HEK293 (cell line): ENCODE data around the gene TBC1D22A.

Experiments used
- CTCF ChIA-PET: fragments of 350-600 bp; formaldehyde crosslinking; extraction: SDS; loops from one replicate; lab custom pipeline; 2021; ENCODE audit warnings: antibody characterized with exemption; lab: Yijun Ruan, JAX
- POLR2A ChIA-PET: fragments of 300-600 bp; formaldehyde crosslinking; extraction: SDS; loops from one replicate; lab custom pipeline; 2020; ENCODE audit warnings: antibody characterized with exemption, inconsistent platforms; lab: Yijun Ruan, JAX
- H3K27ac ChIP-seq: fragments of 200-500 bp; sonication (Bioruptor generic); 2 replicates; pipeline ENCODE4 v1.5.1; 2014; ENCODE audit warnings: low read depth, low read length, control low read depth, inconsistent platforms; ENCODE audit errors: extremely low read depth
- H3K36me3 ChIP-seq, 2 experiments: fragments of 200-500 bp in 1 of 2; sonication (Bioruptor generic) in 1 of 2; 1 replicate in 1 of 2; 2 replicates in 1 of 2; pipeline ENCODE4 v1.5.1; 2014 to 2017; ENCODE audit warnings: inconsistent platforms in 2 of 2, low read length in 2 of 2; ENCODE audit not compliant: control insufficient read depth in 2 of 2, insufficient read depth in 1 of 2
- H3K4me1 ChIP-seq: fragments of 200-500 bp; sonication (Bioruptor generic); 2 replicates; pipeline ENCODE4 v1.5.1; 2014; ENCODE audit warnings: mild to moderate bottlenecking, low read length, inconsistent platforms; ENCODE audit not compliant: control insufficient read depth, insufficient read depth
- H3K4me3 ChIP-seq: 2 replicates; pipeline ENCODE4 v1.5.1; 2011; ENCODE audit warnings: low read depth, mild to moderate bottlenecking, control low read depth, low read length, moderate library complexity
- H3K9me3 ChIP-seq: fragments of 200-500 bp; sonication (Bioruptor generic); 2 replicates; pipeline ENCODE4 v1.5.1; 2014; ENCODE audit warnings: low read depth, low read length, inconsistent platforms; ENCODE audit not compliant: control insufficient read depth, insufficient read depth
- EGR2 ChIP-seq: fragments of 450-650 bp; formaldehyde crosslinking; IDR thresholded peaks from 2 replicates; pipeline ENCODE4 v1.5.1; 2016; ENCODE audit warnings: low read depth, missing biosample characterization, missing genetic modification characterization
- GLI2 ChIP-seq: fragments of 450-650 bp; formaldehyde crosslinking; IDR thresholded peaks from 2 replicates; pipeline ENCODE4; 2017; ENCODE audit warnings: missing biosample characterization, missing genetic modification characterization, low read depth, borderline replicate concordance
- KLF8 ChIP-seq: fragments of 450-650 bp; formaldehyde crosslinking; IDR thresholded peaks from 2 replicates; pipeline ENCODE4 v1.5.1; 2016; ENCODE audit warnings: missing biosample characterization, missing genetic modification characterization
- OSR2 ChIP-seq: fragments of 450-650 bp; formaldehyde crosslinking; IDR thresholded peaks from 2 replicates; pipeline ENCODE4 v1.5.1; 2016; ENCODE audit warnings: missing biosample characterization, missing genetic modification characterization
- PRDM4 ChIP-seq: fragments of 450-650 bp; formaldehyde crosslinking; IDR thresholded peaks from 2 replicates; pipeline ENCODE4 v1.5.1; 2017; ENCODE audit warnings: missing biosample characterization, missing genetic modification characterization
- SP3 ChIP-seq: fragments of 450-650 bp; formaldehyde crosslinking; IDR thresholded peaks from 2 replicates; pipeline ENCODE4 v1.5.1; 2016; ENCODE audit warnings: missing biosample characterization, missing genetic modification characterization
- SP7 ChIP-seq: fragments of 450-650 bp; formaldehyde crosslinking; IDR thresholded peaks from 2 replicates; pipeline ENCODE4 v1.5.1; 2016; ENCODE audit warnings: missing biosample characterization, missing genetic modification characterization
- TRIM28 ChIP-seq: IDR thresholded peaks from 2 replicates; pipeline ENCODE4 v1.6.1; 2011; ENCODE audit warnings: low read length, control low read depth, borderline replicate concordance
- ZBTB11 ChIP-seq: fragments of 450-650 bp; formaldehyde crosslinking; conservative IDR thresholded peaks from 2 replicates; pipeline ENCODE4 v1.5.1; 2016; ENCODE audit warnings: low read depth, missing biosample characterization, missing genetic modification characterization
- ZBTB7A ChIP-seq: fragments of 450-650 bp; formaldehyde crosslinking; IDR thresholded peaks from 2 replicates; pipeline ENCODE4 v1.5.1; 2016; ENCODE audit warnings: low read depth, missing biosample characterization, missing genetic modification characterization
- ZNF112 ChIP-seq: fragments of 450-650 bp; formaldehyde crosslinking; IDR thresholded peaks from 2 replicates; pipeline ENCODE4 v1.5.0; 2017; ENCODE audit warnings: missing biosample characterization, missing genetic modification characterization
- ZNF140 ChIP-seq: fragments of 450-650 bp; formaldehyde crosslinking; IDR thresholded peaks from 2 replicates; pipeline ENCODE4 v1.5.1; 2016; ENCODE audit warnings: missing biosample characterization, missing genetic modification characterization
- ZNF157 ChIP-seq: fragments of 450-650 bp; formaldehyde crosslinking; IDR thresholded peaks from 2 replicates; pipeline ENCODE4 v1.5.1; 2016; ENCODE audit warnings: missing biosample characterization, missing genetic modification characterization
- ZNF16 ChIP-seq: fragments of 450-650 bp; formaldehyde crosslinking; IDR thresholded peaks from 2 replicates; pipeline ENCODE4 v1.5.1; 2016; ENCODE audit warnings: low read depth, missing biosample characterization, missing genetic modification characterization
- ZNF174 ChIP-seq: fragments of 450-650 bp; formaldehyde crosslinking; IDR thresholded peaks from 2 replicates; pipeline ENCODE4 v1.5.0; 2017; ENCODE audit warnings: missing biosample characterization, mild to moderate bottlenecking, missing genetic modification characterization
- ZNF211 ChIP-seq: fragments of 450-650 bp; formaldehyde crosslinking; IDR thresholded peaks from 2 replicates; pipeline ENCODE4 v1.5.1; 2016; ENCODE audit warnings: low read depth, missing biosample characterization, missing genetic modification characterization
- ZNF416 ChIP-seq: fragments of 450-650 bp; formaldehyde crosslinking; IDR thresholded peaks from 2 replicates; pipeline ENCODE4 v1.5.1; 2016; ENCODE audit warnings: missing biosample characterization, missing genetic modification characterization
- ZNF426 ChIP-seq: fragments of 450-650 bp; formaldehyde crosslinking; IDR thresholded peaks from 2 replicates; pipeline ENCODE4 v1.5.1; 2017; ENCODE audit warnings: missing biosample characterization, missing genetic modification characterization, mild to moderate bottlenecking, inconsistent platforms, moderate library complexity
- ZNF561 ChIP-seq: fragments of 450-650 bp; IDR thresholded peaks from 2 replicates; pipeline ENCODE4 v1.5.1; 2018; ENCODE audit warnings: missing biosample characterization, missing genetic modification characterization, borderline replicate concordance
- ZNF585B ChIP-seq: fragments of 450-650 bp; formaldehyde crosslinking; IDR thresholded peaks from 2 replicates; pipeline ENCODE4 v1.5.1; 2016; ENCODE audit warnings: missing biosample characterization, missing genetic modification characterization
- ZNF747 ChIP-seq: fragments of 450-650 bp; formaldehyde crosslinking; IDR thresholded peaks from 2 replicates; pipeline ENCODE4 v1.5.1; 2016; ENCODE audit warnings: missing biosample characterization, missing genetic modification characterization
- ZNF785 ChIP-seq: fragments of 450-650 bp; formaldehyde crosslinking; IDR thresholded peaks from 2 replicates; pipeline ENCODE4 v1.5.1; 2016; ENCODE audit warnings: missing biosample characterization, missing genetic modification characterization
- ZSCAN18 ChIP-seq: fragments of 450-650 bp; formaldehyde crosslinking; IDR thresholded peaks from 2 replicates; pipeline ENCODE4 v1.5.1; 2016; ENCODE audit warnings: missing biosample characterization, missing genetic modification characterization

TBC1D22A gene

GRCh38 chr22:46830841-46831240 lies 68.4 kb downstream of the TBC1D22A start (continued):
- no peak for TF ChIP-seq ZNF426 (tag by site-specific recombination)
- TF ChIP-seq ZSCAN18 (tag by site-specific recombination) = no peak
- no peak for TF ChIP-seq ZNF747 (tag by site-specific recombination)
- TF ChIP-seq SP3 (tag by site-specific recombination) = no peak
- TF ChIP-seq ZNF157 (tag by site-specific recombination) = no peak

- no peaks in the 10 kb centered on the region for H3K36me3 ChIP-seq
- no peaks in the 10 kb centered on the region for H3K9me3 ChIP-seq
- CTCF ChIA-PET = interaction anchor here (0.6 to 2.8 kb wide), 15 partner anchors 9 to 1660 kb away, joined by 3 to 9 read pairs (median 4); no protein-coding TSS in a partner anchor
- POLR2A ChIA-PET = no interaction called here
- TF ChIP-seq ZNF785 (tag by site-specific recombination) (no peak), TRIM28 (peak; percentile 15; the same call in 1 of the 2 replicates)
- H3K4me1 ChIP-seq = peaks cover 25% of the 10 kb centered on the region
- no peak overlapping the region for H3K4me3 ChIP-seq
- no peak overlapping the region for H3K27ac ChIP-seq
These were observed 70.8 kb downstream of the TBC1D22A start for GRCh38 chr22:46833228-46833627.

- no peak for TF ChIP-seq SP7 (tag by site-specific recombination)
- TF ChIP-seq ZNF561 (tag by site-specific recombination) = no peak
- TF ChIP-seq ZBTB11 (tag by site-specific recombination) = no peak
- TF ChIP-seq ZNF585B (tag by site-specific recombination) = no peak
- TF ChIP-seq GLI2 (tag by site-specific recombination) = no peak
- TF ChIP-seq EGR2 (tag by site-specific recombination) = no peak
- no peak for TF ChIP-seq ZNF112 (tag by site-specific recombination)
- TF ChIP-seq PRDM4 (tag by site-specific recombination) = no peak
- TF ChIP-seq OSR2 (tag by site-specific recombination) = no peak
- no peak for TF ChIP-seq KLF8 (tag by site-specific recombination)
- no peak for TF ChIP-seq ZNF157 (tag by site-specific recombination)
- no peak for TF ChIP-seq ZBTB7A
- TF ChIP-seq ZNF140 (tag by site-specific recombination) = no peak
- no peak for TF ChIP-seq ZNF416 (tag by site-specific recombination)
- no peak for TF ChIP-seq ZSCAN18 (tag by site-specific recombination)
- TF ChIP-seq ZNF16 (tag by site-specific recombination) = no peak
- no peak for TF ChIP-seq ZNF174 (tag by site-specific recombination)
- TF ChIP-seq ZNF211 = no peak
- TF ChIP-seq, all 188 proteins: peak for 0
- Histone ChIP-seq H3K4me3 (no peak overlapping the region), H3K27ac (no peak overlapping the region), H3K36me3 (no peaks in the 10 kb centered on the region), H3K4me1 (peaks cover 17% of the 10 kb centered on the region), H3K9me3 (no peaks in the 10 kb centered on the region)
- ChIA-PET POLR2A (no interaction called here), CTCF (interaction anchor here (0.6 to 2.8 kb wide), 8 partner anchors 10 to 401 kb away, joined by 3 to 9 read pairs (median 4); no protein-coding TSS in a partner anchor)
These were observed 71.7 kb downstream of the TBC1D22A start for GRCh38 chr22:46834021-46834737.
